Pancreas (tissue), 10 donors: ENCODE data around the gene PTPRG. TPM values are rescaled to one million over a fixed set of nuclear protein-coding genes. Genes with fewer than 3 reads are reported as not detected.
A peak's percentile ranks its signal among the peaks of the same experiment; 100 is the strongest.

Experiments
- ATAC-seq, 4 donors: fragments of 200-7000 bp; cut with Tn5 transposase; one replicate each; pipeline versions ENCODE4 v1.8.0 to v1.9.1; 2020; ENCODE audit warnings: mild to moderate bottlenecking in 4 of 4, moderate library complexity in 4 of 4
- DNase-seq, 6 donors: peaks; one replicate each; pipeline ENCODE4 v3.0.0-alpha.2; 2020
- FAIRE-seq: peaks from 2 replicates; lab custom pipeline; 2012; peaks lifted over from hg19 to GRCh38; lab: Jason Lieb, UNC
- H3K27ac ChIP-seq, 4 donors: fragments of 200-600 bp; sonication (generic); 1 replicate in 3 of 4; 2 replicates in 1 of 4; pipeline versions ENCODE4 v1.5.0 to v1.8.0; 2020
- H3K27me3 ChIP-seq, 4 donors: fragments of 200-600 bp; one replicate each; pipeline ENCODE4 v1.8.0; 2021
- H3K36me3 ChIP-seq, 3 donors: fragments of 200-600 bp; sonication (generic) in 1 of 3; one replicate each; pipeline versions ENCODE4 v1.5.0 to v1.8.0; 2020 to 2021
- H3K4me1 ChIP-seq, 3 donors: fragments of 200-600 bp; one replicate each; pipeline ENCODE4 v1.8.0; 2021
- H3K4me3 ChIP-seq, 4 donors: fragments of 200-600 bp; sonication (generic) in 2 of 4; one replicate each; pipeline versions ENCODE4 v1.5.0 to v1.8.0; 2020 to 2021
- H3K9me3 ChIP-seq, 4 donors: fragments of 200-600 bp; one replicate each; pipeline ENCODE4 v1.8.0; 2021
- WGBS, 2 donors: extraction: QIAGEN DNeasy Blood & Tissue Kit; methylation state at CpG; one replicate each; pipeline ENCODE4 v1.1.7; 2013; 5-methylcytosine and 5-hydroxymethylcytosine counted together
- intact Hi-C, 3 donors: fragments of 100-400 bp; cut with DNase I; formaldehyde crosslinking; loops; one replicate each; pipeline versions ENCODE4 v1.11.1 to v1.14.2; 2022
- polyA plus RNA-seq, 2 donors: library from polyadenylated mRNA; stranded (reverse); fragments of 200-250 nt; gene quantifications; one replicate each; pipeline ENCODE4 v1.2.3, GENCODE V29; 2013
- total RNA-seq, 6 donors: library from RNA; stranded (reverse); fragmentation: NEBNext Ultra II Directional in 4 of 6; extraction: Animal tissue kit (Norgen Biotek cat#: 25700) in 4 of 6; gene quantifications; one replicate each; pipeline versions ENCODE4 v1.2.1 to v1.2.4, GENCODE V29; 2021 to 2023
- TF ChIP-seq, protein P1 (sequence below), 4 donors: fragments of 200-600 bp; sonication (generic) in 3 of 4; IDR thresholded peaks; one replicate each; pipeline versions ENCODE4 v1.5.0 to v1.8.0; 2021; ENCODE audit warnings: antibody characterized with exemption in 4 of 4
- donor health status: healthy with polysubstance abuse.
- donor health status: DM: no; HTN: no; CAD: no; lungs with moderate emphysema.
- donor health status: DM: no; HTN: no; CAD: no.
- donor health status: control.
- donor health status: control.
- donor health status: Bipolar disorder and iron deficiency.
- donor health status: DM: yes; HTN: yes; CAD: no.
- donor health status: DM: no; HTN: no; CAD: no.
- donor health status: DM: no; HTN: no; CAD: no.
- donor health status: DM: yes; HTN: yes; CAD: no.

Gene PTPRG
- total and polyA plus RNA-seq, 8 donors: 2.8 to 20.5 (median 9.5) TPM

DNA sequence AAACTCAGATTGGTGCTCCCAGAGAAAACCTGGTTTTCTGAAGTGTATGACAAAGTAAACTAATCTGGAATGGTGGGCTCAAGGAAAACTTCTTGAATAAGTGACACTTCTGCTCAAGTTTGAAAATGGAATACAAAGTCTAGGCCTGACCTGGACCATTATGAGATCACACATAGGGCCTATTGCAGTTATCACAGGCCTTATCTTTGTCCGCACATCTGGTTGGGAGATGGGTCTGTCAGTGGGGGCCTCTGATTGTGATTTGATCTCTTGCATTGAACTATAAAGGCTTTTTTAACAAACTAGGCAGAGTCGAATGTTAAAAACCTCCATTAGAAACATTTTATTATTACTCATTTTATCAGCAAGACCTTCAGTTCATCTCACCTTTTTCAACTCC lies 405.6 kb downstream of the PTPRG start:
- no peak overlapping the region for H3K27ac ChIP-seq
- ATAC-seq: no peak
- no peak for FAIRE-seq
- intact Hi-C loops: no loop called here
- DNase-seq: no peak
- H3K4me3 ChIP-seq: no peak overlapping the region
- no peaks in the 10 kb centered on the region for H3K9me3 ChIP-seq
- WGBS, 2 donors: 87 to 93% methylated on average over 2 of the region's 2 CpGs
- no peaks in the 10 kb centered on the region for H3K36me3 ChIP-seq
- TF ChIP-seq, protein P1, sequence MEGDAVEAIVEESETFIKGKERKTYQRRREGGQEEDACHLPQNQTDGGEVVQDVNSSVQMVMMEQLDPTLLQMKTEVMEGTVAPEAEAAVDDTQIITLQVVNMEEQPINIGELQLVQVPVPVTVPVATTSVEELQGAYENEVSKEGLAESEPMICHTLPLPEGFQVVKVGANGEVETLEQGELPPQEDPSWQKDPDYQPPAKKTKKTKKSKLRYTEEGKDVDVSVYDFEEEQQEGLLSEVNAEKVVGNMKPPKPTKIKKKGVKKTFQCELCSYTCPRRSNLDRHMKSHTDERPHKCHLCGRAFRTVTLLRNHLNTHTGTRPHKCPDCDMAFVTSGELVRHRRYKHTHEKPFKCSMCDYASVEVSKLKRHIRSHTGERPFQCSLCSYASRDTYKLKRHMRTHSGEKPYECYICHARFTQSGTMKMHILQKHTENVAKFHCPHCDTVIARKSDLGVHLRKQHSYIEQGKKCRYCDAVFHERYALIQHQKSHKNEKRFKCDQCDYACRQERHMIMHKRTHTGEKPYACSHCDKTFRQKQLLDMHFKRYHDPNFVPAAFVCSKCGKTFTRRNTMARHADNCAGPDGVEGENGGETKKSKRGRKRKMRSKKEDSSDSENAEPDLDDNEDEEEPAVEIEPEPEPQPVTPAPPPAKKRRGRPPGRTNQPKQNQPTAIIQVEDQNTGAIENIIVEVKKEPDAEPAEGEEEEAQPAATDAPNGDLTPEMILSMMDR (IDR thresholded peaks at IDR 0.05): no peak
- no peaks in the 10 kb centered on the region for H3K27me3 ChIP-seq
- H3K4me1 ChIP-seq: no peaks in the 10 kb centered on the region

DNA sequence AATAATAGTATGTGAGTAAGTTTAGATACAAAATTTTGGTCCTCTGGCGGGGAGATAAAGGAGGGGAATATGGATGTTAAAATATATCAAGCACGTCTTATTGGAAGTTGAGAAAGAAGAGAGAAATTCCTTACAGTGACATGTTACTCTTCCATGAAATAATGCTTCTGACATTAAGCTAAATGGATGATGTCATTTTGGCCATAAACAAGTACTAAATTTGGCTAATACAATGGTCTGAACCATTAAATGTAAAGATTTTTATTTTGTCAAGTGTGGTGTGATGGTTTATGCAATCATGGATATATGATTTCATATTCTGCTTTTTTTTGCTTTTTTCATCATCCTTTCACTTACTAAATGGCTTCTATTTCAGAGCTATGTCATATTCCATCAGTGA lies 406.6 kb downstream of the PTPRG start:
- ATAC-seq: no peak
- H3K36me3 ChIP-seq: no peaks in the 10 kb centered on the region
- intact Hi-C loops: no loop called here
- 67 to 97% methylated on average over 2 of the region's 2 CpGs for WGBS, 2 donors
- H3K4me1 ChIP-seq: no peaks in the 10 kb centered on the region
- no peak overlapping the region for H3K4me3 ChIP-seq
- no peak for FAIRE-seq
- no peak overlapping the region for H3K27ac ChIP-seq
- no peaks in the 10 kb centered on the region for H3K9me3 ChIP-seq
- TF ChIP-seq, protein P1 (IDR thresholded peaks at IDR 0.05): no peak
- no peaks in the 10 kb centered on the region for H3K27me3 ChIP-seq
- DNase-seq: no peak

- no peak for ATAC-seq
- H3K9me3 ChIP-seq: no peaks in the 10 kb centered on the region
- TF ChIP-seq, protein P1 (IDR thresholded peaks at IDR 0.05): no peak
Measured at GRCh38 chr3:61974662-61975061, 413.3 kb downstream of the PTPRG start.

GRCh38 chr3:61975199-61975598 lies 413.8 kb downstream of the PTPRG start:
- intact Hi-C loops: no loop called here
- H3K36me3 ChIP-seq: no peaks in the 10 kb centered on the region
- FAIRE-seq: no peak
- H3K4me3 ChIP-seq: no peak overlapping the region
- no peaks in the 10 kb centered on the region for H3K4me1 ChIP-seq
- no peaks in the 10 kb centered on the region for H3K27me3 ChIP-seq
- ATAC-seq: peak in 1 of 4 donors; percentile 49
- no peak overlapping the region for H3K27ac ChIP-seq
- no peaks in the 10 kb centered on the region for H3K9me3 ChIP-seq
- WGBS, 2 donors: 71% methylated on average over 3 of the region's 3 CpGs
- TF ChIP-seq, protein P1 (IDR thresholded peaks at IDR 0.05): no peak
- no peak for DNase-seq

More at GRCh38 chr3:61974662-61975061, 413.3 kb downstream of the PTPRG start:
- no peaks in the 10 kb centered on the region for H3K4me1 ChIP-seq
- H3K27ac ChIP-seq: no peak overlapping the region
- DNase-seq (no peak), FAIRE-seq (no peak)
- WGBS, 2 donors: 49 to 60% methylated on average over 2 of the region's 2 CpGs
- H3K4me3 ChIP-seq: no peak overlapping the region
- intact Hi-C loops: no loop called here
- H3K36me3 ChIP-seq: no peaks in the 10 kb centered on the region
- no peaks in the 10 kb centered on the region for H3K27me3 ChIP-seq

GRCh38 chr3:61975936-61976335 lies 414.6 kb downstream of the PTPRG start:
- Histone ChIP-seq H3K36me3 (no peaks in the 10 kb centered on the region), H3K27me3 (no peaks in the 10 kb centered on the region), H3K4me1 (no peaks in the 10 kb centered on the region), H3K27ac (no peak overlapping the region), H3K9me3 (no peaks in the 10 kb centered on the region), H3K4me3 (no peak overlapping the region)
- 63 to 70% methylated on average over 2 of the region's 2 CpGs for WGBS, 2 donors
- DNase-seq (no peak), ATAC-seq (no peak), FAIRE-seq (no peak)
- TF ChIP-seq, protein P1 (IDR thresholded peaks at IDR 0.05): no peak
- intact Hi-C loops: no loop called here
